ENCODE data around the gene PRRG2.

DNA sequence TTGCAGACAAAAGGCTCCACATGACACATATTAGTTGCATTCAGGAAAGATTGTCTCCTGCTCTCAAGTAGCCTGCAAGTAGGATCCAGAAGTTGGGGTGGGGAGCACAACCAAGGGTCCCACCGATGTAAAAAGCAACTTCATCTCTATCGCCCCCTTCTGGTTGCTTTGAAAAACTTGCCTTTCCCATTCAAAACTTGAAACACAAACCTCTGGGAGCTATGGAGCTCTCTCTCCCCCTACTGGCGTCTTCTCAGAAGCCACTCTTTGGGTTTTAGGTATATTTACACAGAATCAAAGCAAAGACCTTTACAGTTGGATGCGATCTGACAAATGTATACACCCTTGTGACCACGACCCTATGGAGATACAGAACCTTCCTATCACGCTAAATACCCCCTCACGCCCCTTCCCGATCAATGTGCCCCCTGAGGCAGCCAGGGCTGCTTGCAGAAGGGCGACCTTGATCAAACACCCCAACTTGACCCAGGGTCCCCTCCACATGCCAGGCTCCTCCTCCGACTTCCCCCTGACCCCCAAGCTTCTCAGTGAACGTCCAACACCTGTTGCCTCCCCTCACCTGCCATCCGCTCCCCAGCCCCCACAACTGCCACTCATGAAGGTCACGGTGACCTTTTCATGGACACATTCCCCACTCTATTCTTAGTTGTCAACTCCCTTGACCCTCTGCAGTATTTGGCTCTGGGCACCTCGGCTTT, 10.8 kb upstream of the PRRG2 start:
- TF ChIP-seq, protein P1, sequence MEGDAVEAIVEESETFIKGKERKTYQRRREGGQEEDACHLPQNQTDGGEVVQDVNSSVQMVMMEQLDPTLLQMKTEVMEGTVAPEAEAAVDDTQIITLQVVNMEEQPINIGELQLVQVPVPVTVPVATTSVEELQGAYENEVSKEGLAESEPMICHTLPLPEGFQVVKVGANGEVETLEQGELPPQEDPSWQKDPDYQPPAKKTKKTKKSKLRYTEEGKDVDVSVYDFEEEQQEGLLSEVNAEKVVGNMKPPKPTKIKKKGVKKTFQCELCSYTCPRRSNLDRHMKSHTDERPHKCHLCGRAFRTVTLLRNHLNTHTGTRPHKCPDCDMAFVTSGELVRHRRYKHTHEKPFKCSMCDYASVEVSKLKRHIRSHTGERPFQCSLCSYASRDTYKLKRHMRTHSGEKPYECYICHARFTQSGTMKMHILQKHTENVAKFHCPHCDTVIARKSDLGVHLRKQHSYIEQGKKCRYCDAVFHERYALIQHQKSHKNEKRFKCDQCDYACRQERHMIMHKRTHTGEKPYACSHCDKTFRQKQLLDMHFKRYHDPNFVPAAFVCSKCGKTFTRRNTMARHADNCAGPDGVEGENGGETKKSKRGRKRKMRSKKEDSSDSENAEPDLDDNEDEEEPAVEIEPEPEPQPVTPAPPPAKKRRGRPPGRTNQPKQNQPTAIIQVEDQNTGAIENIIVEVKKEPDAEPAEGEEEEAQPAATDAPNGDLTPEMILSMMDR (IDR thresholded peaks at IDR 0.05 in 4 of 5, conservative IDR thresholded peaks at IDR 0.05 in 1 of 5), result peak; percentile 92 to 99 (median 98)
- no peak for TF ChIP-seq POLR2A (IDR thresholded peaks at IDR 0.05)

Data from gastrocnemius medialis (tissue), 4 donors.